HG03103 (cell line): ENCODE results near the gene LY6G6C.

Experiments used
- ATAC-seq: cut with Tn5 transposase; IDR thresholded peaks from one replicate; pipeline ENCODE4 v1.9.1; 2021; ENCODE audit warnings: low read depth; ENCODE audit not compliant: unreplicated experiment

Gene LY6G6C

GRCh38 chr6:31721351-31722020 is at the start of gene LY6G6C:
Gene LY6G6C, minus strand, starts transcription at chr6:31721746. Its CDS starts 67 bp downstream, at chr6:31721679.
- no peak for ATAC-seq

DNA sequence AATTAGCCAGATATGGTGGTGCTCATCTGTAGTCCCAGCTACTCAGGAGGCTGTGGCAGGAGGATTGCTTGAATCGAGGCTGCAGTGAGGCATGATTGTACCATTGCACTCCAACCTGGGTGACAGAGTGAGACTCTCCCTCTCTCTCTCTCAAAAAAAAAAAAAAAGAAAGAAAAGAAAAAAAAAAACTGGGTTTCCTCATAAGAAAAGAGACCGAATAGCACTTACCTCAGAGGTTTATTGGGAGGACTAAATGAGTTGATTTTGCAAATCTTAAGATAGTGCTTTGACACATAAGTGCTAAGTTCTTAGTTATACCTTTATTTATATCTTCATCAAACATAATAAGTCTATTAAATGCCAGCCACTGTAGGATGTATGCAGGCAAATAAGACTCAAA is 49.3 kb upstream of the LY6G6C start:
- ATAC-seq, result no peak

GRCh38 chr6:31769684-31770371 is 48.3 kb upstream of the LY6G6C start:
- ATAC-seq, result no peak

GRCh38 chr6:31768363-31769257 is 47.1 kb upstream of the LY6G6C start:
- ATAC-seq, result no peak

GRCh38 chr6:31767096-31767645 is 45.6 kb upstream of the LY6G6C start:
- no peak for ATAC-seq

- no peak for ATAC-seq
Measured at GRCh38 chr6:31765910-31766794, 44.6 kb upstream of the LY6G6C start.

DNA sequence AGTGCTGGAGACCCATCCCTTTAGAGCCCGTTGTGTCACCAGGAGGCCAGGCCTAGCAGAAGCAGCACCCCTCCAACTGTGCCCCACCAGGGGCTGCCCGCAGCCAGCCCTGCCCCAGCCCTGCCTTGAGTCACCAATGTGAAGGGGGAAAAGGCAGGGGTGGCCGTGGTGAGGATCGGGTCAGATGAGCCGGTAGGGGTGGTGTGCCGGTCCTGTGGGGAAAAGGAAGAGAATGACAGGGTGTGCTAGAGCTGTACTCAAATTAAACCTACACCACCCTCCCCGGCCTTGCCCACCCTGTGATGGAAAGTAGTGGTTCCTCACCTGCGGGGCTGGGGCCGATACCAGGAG is 44.0 kb upstream of the LY6G6C start:
- ATAC-seq, result no peak

- ATAC-seq, result no peak
Measured at GRCh38 chr6:31764198-31764597, 42.7 kb upstream of the LY6G6C start.

- no peak for ATAC-seq
Measured at GRCh38 chr6:31763619-31763940, 42.0 kb upstream of the LY6G6C start.

GRCh38 chr6:31762878-31763618 is 41.5 kb upstream of the LY6G6C start:
- no peak for ATAC-seq

- ATAC-seq, result no peak
Measured at GRCh38 chr6:31762356-31762755, 40.8 kb upstream of the LY6G6C start, which contains the start of gene SAPCD1. Gene SAPCD1, plus strand, starts transcription at chr6:31762656. Its CDS starts 399 bp downstream, at chr6:31763055.

- no peak for ATAC-seq
Measured at GRCh38 chr6:31761343-31761742, 39.8 kb upstream of the LY6G6C start.

DNA sequence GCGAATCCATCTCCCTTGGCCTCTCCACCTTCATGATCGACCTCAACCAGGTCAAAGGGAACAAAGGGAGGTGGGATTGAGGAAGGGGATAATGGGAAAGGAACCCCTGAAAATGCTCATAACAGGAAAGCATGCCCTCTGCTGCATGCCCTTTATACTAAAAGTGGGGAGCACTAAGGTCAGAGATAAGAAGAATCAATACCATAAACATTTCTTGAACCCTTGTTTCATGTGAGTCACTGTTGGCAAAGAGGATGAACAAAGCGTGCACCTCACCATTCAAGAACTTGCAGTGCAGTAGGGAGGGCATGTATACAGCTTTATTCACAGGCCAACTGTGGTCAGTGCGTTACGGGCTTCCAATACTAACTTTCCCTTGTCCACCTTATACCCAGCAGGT is 39.2 kb upstream of the LY6G6C start:
- ATAC-seq, result no peak

DNA sequence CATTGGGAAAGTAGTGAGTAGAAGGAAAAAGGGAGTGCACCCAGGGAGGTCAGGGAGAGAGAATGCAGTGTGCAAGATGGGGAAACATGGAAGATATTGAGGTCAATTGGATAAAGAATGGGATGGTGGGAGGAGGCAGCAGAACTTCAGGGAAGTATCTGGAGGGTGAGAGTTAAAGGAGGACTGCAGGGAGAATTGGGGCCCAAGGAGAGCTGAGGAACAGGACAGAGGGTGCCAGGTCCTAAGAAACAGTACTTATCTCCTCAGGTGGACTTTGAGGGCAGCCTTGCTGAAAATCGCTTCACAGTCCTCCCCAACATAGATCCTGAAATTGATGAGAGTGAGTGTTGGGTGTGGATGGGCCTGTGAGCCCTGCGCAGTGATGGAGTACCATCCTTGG is 36.7 kb upstream of the LY6G6C start:
- no peak for ATAC-seq

- no peak for ATAC-seq
Measured at GRCh38 chr6:31752739-31753319, 31.3 kb upstream of the LY6G6C start.

DNA sequence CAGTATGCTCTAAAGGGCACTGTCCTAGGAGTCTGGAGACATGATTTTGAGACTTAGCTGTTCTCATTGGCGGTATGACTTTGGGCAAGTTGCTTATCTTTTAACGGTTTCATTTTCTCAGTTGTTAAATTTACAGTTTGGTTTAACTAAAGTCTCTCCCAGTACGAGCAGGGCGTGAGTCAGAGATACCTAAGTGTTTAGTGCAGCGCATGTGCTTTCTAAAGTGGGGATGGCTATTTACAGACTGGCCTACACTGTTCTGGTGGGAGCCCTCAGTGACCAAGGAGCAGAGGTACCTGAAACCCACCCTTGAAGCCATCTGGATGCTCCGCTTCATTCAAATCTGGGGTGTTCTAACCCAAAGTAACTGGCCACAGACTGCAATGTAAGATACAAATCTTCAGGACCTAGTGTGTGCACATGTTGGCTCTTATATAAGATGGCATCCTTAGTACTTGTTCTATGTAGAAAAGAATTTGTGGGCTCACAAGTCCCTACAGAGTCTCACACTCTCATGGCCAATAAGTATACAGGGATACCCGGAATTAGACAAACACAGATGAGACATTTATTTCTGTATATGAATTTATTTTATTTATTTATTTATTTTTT is 29.0 kb upstream of the LY6G6C start:
- ATAC-seq, result no peak

DNA sequence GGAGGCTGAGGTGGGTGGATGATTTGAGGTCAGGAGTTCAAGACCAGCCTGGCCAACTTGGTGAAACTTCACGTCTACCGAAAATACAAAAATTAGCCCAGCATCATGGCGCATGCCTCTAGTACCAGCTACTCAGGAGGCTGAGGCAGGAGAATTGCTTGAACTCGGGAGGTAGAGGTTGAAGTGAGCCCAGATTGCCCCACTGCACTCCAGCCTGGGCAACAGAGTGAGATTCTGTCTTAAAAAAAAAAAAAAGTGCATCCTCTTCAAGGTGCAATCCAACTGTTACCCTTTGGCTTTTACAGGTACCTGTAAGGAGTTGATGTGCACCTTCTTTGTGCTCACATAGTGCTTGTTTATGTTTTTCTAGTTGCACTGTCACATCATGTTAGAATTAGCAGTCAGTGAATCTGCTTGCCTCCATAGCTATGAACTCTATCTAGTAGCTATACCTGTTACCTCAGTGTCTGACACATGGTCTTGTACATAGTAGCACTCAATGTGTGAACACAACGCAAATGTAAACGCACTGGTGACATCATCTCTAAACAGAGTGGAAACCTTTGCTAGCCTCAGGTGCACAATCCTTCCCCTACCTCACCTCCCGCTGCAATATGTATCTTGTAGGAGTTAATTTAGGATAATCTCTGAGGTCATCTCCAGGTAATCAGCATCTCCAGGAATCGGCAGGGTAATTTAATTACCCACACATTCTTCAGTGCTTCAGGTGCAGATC is 27.9 kb upstream of the LY6G6C start:
- ATAC-seq, result no peak

DNA sequence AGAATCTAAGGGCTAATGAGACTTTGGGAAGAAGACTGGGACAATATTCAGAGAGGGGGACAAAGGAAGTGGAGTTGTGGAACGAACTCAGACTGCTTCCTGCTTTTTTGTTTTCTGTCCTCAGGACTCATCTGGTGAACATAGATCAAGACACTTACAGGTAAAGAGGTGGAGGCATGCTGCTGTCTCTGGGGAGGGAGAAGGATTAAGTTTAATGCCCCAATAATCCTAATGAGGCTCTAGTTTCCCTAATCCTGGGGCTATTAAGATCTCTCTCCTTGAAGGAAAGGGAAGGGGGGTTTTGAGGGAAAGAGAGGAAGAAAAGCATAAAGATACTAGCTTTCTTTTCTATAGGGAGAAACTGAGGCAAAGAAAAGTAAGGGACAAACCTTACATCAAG is 22.9 kb upstream of the LY6G6C start:
- ATAC-seq, result no peak
